Astrocyte (in vitro differentiated cells and primary cell): ENCODE results near the gene PLEKHA7.

Experiments
- CTCF ChIP-seq: IDR thresholded peaks from 2 replicates; pipeline ENCODE4 v1.5.1; 2011; ENCODE audit warnings: low read depth, mild to moderate bottlenecking, inconsistent platforms, low read length, moderate library complexity; ENCODE audit not compliant: insufficient read depth
- EZH2 ChIP-seq: IDR thresholded peaks from 2 replicates; pipeline ENCODE4 v1.6.1; 2012; ENCODE audit warnings: mild to moderate bottlenecking, low read length, inconsistent platforms; ENCODE audit not compliant: insufficient read depth

DNA sequence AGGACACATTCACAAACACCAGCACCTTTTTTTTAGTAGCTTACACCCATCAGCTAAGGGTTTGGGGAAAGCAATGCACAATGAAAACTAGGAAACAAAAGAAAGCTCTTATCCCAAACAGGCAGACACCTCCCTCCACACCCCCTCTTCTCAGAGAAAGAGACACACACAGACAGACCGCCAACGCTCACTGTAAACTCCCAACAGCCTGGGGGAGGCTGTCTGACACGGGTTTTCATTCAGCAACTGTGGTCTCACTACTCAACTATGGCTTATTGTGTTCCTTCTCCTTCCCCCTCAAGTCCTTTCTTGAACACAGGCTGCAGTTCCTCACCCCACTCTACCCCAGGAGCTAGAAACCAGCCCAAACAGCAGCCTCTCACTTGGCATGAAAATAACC lies 152.4 kb downstream of the PLEKHA7 start:
- TF ChIP-seq CTCF (no peak), EZH2 (no peak)
